ENCODE measurements around the gene NPFF.
A peak's percentile ranks its signal among the peaks of the same experiment; 100 is the strongest.

DNA sequence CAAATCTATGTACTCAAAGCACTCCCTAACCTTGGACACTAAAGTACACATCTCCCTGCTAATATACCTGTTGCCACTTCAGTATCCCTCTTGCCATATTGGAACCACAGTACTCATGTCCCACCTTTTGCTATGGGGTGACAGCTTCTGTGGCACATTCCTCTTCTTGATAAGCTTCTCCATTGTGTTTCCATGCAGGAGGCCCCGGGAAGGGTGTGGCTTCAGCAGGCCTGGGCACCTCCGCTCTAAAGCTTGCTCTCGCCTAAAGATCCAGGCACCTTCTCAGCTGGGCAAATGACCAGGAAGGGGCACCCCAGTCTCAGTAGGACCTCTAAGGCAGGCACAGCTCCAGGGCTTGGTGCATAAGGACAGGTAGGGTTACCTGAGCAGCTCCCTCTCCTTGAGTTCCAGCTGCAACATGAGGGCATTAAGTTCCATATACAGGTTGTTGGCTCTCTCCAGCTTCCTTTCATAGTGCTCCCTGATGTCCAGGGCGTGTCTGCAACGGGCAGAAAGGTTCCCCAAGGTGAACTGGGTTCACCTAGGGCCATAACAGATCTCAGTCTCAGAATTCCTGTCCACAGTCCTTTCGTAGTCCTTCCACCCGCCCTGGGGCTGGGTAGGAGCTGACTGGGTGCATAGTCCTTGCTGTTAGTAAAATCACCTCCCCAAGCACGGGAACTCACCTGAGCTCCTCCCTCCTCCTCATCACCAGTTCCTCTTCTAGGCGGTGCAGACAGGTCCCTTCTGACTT lies 23.9 kb downstream of the NPFF start:
- peak in 1 of 3 donors; percentile 1 for TF ChIP-seq POLR2A (IDR thresholded peaks at IDR 0.05)
- TF ChIP-seq, protein P1, sequence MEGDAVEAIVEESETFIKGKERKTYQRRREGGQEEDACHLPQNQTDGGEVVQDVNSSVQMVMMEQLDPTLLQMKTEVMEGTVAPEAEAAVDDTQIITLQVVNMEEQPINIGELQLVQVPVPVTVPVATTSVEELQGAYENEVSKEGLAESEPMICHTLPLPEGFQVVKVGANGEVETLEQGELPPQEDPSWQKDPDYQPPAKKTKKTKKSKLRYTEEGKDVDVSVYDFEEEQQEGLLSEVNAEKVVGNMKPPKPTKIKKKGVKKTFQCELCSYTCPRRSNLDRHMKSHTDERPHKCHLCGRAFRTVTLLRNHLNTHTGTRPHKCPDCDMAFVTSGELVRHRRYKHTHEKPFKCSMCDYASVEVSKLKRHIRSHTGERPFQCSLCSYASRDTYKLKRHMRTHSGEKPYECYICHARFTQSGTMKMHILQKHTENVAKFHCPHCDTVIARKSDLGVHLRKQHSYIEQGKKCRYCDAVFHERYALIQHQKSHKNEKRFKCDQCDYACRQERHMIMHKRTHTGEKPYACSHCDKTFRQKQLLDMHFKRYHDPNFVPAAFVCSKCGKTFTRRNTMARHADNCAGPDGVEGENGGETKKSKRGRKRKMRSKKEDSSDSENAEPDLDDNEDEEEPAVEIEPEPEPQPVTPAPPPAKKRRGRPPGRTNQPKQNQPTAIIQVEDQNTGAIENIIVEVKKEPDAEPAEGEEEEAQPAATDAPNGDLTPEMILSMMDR (IDR thresholded peaks at IDR 0.05 in 8 of 11, conservative IDR thresholded peaks at IDR 0.05 in 3 of 11): no peak

Data from spleen (tissue), 7 donors.